Measurements from ENCODE around the gene TPRG1. TPM values are rescaled to one million over a fixed set of nuclear protein-coding genes. Genes with fewer than 3 reads are reported as not detected.

The TPRG1 gene
- total RNA-seq, 6 experiments from 2014 or later, result 8.0 to 33.6 (median 18.1) TPM

GRCh38 chr3:189214651-189215050, 42.9 kb downstream of the TPRG1 start:
- peaks cover 0 to 15% (median 0%) of the 10 kb centered on the region in 4 donors for H3K36me3 ChIP-seq
- H3K27me3 ChIP-seq, result no peaks in the 10 kb centered on the region
- intact Hi-C loops (cut with DNase I), result no loop called here
- no peak overlapping the region for H3K27ac ChIP-seq
- ATAC-seq (no peak), DNase-seq (no peak)
- TF ChIP-seq, protein P1, sequence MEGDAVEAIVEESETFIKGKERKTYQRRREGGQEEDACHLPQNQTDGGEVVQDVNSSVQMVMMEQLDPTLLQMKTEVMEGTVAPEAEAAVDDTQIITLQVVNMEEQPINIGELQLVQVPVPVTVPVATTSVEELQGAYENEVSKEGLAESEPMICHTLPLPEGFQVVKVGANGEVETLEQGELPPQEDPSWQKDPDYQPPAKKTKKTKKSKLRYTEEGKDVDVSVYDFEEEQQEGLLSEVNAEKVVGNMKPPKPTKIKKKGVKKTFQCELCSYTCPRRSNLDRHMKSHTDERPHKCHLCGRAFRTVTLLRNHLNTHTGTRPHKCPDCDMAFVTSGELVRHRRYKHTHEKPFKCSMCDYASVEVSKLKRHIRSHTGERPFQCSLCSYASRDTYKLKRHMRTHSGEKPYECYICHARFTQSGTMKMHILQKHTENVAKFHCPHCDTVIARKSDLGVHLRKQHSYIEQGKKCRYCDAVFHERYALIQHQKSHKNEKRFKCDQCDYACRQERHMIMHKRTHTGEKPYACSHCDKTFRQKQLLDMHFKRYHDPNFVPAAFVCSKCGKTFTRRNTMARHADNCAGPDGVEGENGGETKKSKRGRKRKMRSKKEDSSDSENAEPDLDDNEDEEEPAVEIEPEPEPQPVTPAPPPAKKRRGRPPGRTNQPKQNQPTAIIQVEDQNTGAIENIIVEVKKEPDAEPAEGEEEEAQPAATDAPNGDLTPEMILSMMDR (IDR thresholded peaks at IDR 0.05), result no peak
- no peak for TF ChIP-seq POLR2A (IDR thresholded peaks at IDR 0.05)
- H3K4me3 ChIP-seq, result no peak overlapping the region
- no peaks in the 10 kb centered on the region for H3K4me1 ChIP-seq
- 89% methylated on average over 1 of the region's 1 CpG for WGBS (ENCODE audit: insufficient coverage, low coverage, low lambda C conversion rate, missing lambda C conversion rate)
- H3K9me3 ChIP-seq, result no peaks in the 10 kb centered on the region

- DNase-seq (no peak), ATAC-seq (no peak)
- intact Hi-C loops (cut with DNase I), result no loop called here
- no peaks in the 10 kb centered on the region for H3K4me1 ChIP-seq
- H3K9me3 ChIP-seq, result no peaks in the 10 kb centered on the region
- H3K36me3 ChIP-seq, result no peaks in the 10 kb centered on the region
- 40% methylated on average over 2 of the region's 3 CpGs for WGBS (ENCODE audit: insufficient coverage, low coverage, low lambda C conversion rate, missing lambda C conversion rate)
- H3K27ac ChIP-seq, result no peak overlapping the region
- no peak overlapping the region for H3K4me3 ChIP-seq
- TF ChIP-seq, protein P1 (IDR thresholded peaks at IDR 0.05), result no peak
- no peak for TF ChIP-seq POLR2A (IDR thresholded peaks at IDR 0.05)
- no peaks in the 10 kb centered on the region for H3K27me3 ChIP-seq
These were observed 51.3 kb downstream of the TPRG1 start for GRCh38 chr3:189222927-189223636.

DNA sequence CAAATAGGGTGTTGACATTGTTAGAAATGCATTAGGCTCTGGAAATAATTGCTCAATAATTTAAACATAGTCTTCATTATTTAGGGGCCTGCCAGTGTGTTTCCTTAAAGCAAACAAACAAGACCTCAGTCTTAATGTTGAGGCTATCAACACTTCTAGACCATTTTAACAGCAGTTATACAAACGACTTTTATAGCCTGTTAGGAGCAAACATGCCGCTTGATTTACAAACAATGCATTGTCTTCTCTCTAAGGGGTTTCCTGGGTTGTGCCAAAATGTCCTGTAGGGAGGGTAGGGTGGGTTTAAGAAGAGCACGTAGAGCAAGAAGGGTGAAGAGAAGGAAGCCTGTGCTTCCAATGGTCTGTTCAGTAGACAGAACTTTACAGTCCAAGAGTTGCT, 53.7 kb downstream of the TPRG1 start:
- H3K9me3 ChIP-seq, result no peaks in the 10 kb centered on the region
- H3K27ac ChIP-seq, result no peak overlapping the region
- H3K27me3 ChIP-seq, result no peaks in the 10 kb centered on the region
- no peaks in the 10 kb centered on the region for H3K36me3 ChIP-seq
- no peaks in the 10 kb centered on the region for H3K4me1 ChIP-seq
- H3K4me3 ChIP-seq, result no peak overlapping the region
- 70% methylated on average over 3 of the region's 3 CpGs for WGBS (ENCODE audit: insufficient coverage, low coverage, low lambda C conversion rate, missing lambda C conversion rate)
- DNase-seq, result no peak
- no peak for ATAC-seq
- no peak for TF ChIP-seq POLR2A (IDR thresholded peaks at IDR 0.05)
- TF ChIP-seq, protein P1 (IDR thresholded peaks at IDR 0.05), result no peak
- intact Hi-C loops (cut with DNase I), result no loop called here

GRCh38 chr3:189227249-189227648, 55.5 kb downstream of the TPRG1 start:
- DNase-seq (no peak), ATAC-seq (peak; percentile 27 to 69 (median 44))
- TF ChIP-seq POLR2A (IDR thresholded peaks at IDR 0.05), result no peak
- TF ChIP-seq, protein P1 (IDR thresholded peaks at IDR 0.05), result no peak
- H3K36me3 ChIP-seq, result no peaks in the 10 kb centered on the region
- H3K4me3 ChIP-seq, result no peak overlapping the region
- intact Hi-C loops (cut with DNase I), result no loop called here
- no peak overlapping the region for H3K27ac ChIP-seq
- H3K27me3 ChIP-seq, result no peaks in the 10 kb centered on the region
- no peaks in the 10 kb centered on the region for H3K4me1 ChIP-seq
- H3K9me3 ChIP-seq, result no peaks in the 10 kb centered on the region
- 91% methylated on average over 2 of the region's 3 CpGs for WGBS (ENCODE audit: insufficient coverage, low coverage, low lambda C conversion rate, missing lambda C conversion rate)

All from right lobe of liver (tissue), 6 donors.